Psoas muscle (tissue), 8 donors: ENCODE data around the gene ZBTB4. TPM values are rescaled to one million over a fixed set of nuclear protein-coding genes. Genes with fewer than 3 reads are reported as not detected.
A peak's percentile ranks its signal among the peaks of the same experiment; 100 is the strongest.

Experiments
- ATAC-seq, 4 donors: fragments of 200-7000 bp; cut with Tn5 transposase; one replicate each; pipeline ENCODE4 v1.9.1; 2020; ENCODE audit warnings: moderate library complexity in 3 of 4, mild to moderate bottlenecking in 2 of 4
- DNase-seq, 2 donors: peaks; one replicate each; pipeline ENCODE4 v3.0.0-alpha.2; 2020
- H3K27ac ChIP-seq: fragments of 200-600 bp; one replicate; pipeline ENCODE4 v1.8.0; 2022
- H3K27me3 ChIP-seq, 3 donors: fragments of 200-600 bp in 1 of 3; one replicate each; pipeline versions ENCODE4 v1.6.1 to v1.8.0; 2013 to 2022; ENCODE audit warnings: low read length in 2 of 3, mild to moderate bottlenecking in 2 of 3, moderate library complexity in 1 of 3; ENCODE audit not compliant: insufficient read depth in 3 of 3
- H3K36me3 ChIP-seq, 2 donors: fragments of 200-600 bp in 1 of 2; one replicate each; pipeline versions ENCODE4 v1.6.1 to v1.8.0; 2013 to 2022; ENCODE audit warnings: low read depth in 1 of 2, mild to moderate bottlenecking in 1 of 2, moderate library complexity in 1 of 2; ENCODE audit not compliant: insufficient read depth in 1 of 2
- H3K4me1 ChIP-seq: fragments of 200-600 bp; one replicate; pipeline ENCODE4 v1.8.0; 2022
- H3K4me3 ChIP-seq: fragments of 200-600 bp; one replicate; pipeline ENCODE4 v1.8.0; 2022; ENCODE audit warnings: mild to moderate bottlenecking
- H3K9me3 ChIP-seq: fragments of 200-600 bp; one replicate; pipeline ENCODE4 v1.8.0; 2022
- CTCF ChIP-seq: fragments of 200-600 bp; IDR thresholded peaks from one replicate; pipeline ENCODE4 v1.8.0; 2022; ENCODE audit warnings: antibody characterized with exemption
- WGBS, 3 donors: extraction: QIAGEN DNeasy Blood & Tissue Kit; methylation state at CpG; one replicate each; pipeline versions ENCODE4 v1.1.6 to v1.1.7; 2013; 5-methylcytosine and 5-hydroxymethylcytosine counted together
- intact Hi-C, 2 donors: fragments of 100-400 bp; cut with DNase I; formaldehyde crosslinking; loops; one replicate each; pipeline versions ENCODE4 v1.11.0 to v1.14.2; 2022
- long read RNA-seq, 2 donors: library from polyadenylated mRNA; unstranded; transcript quantifications; one replicate each; pipeline ENCODE4 v2.0.0, GENCODE V29; 2021
- polyA plus RNA-seq, 3 donors: library from polyadenylated mRNA; stranded (reverse); fragments of 200-250 nt; gene quantifications; one replicate each; pipeline ENCODE4 v1.2.3, GENCODE V29; 2013
- total RNA-seq, 4 donors: library from RNA; stranded (reverse); fragmentation: NEBNext Ultra II Directional in 2 of 4; extraction: Animal tissue kit (Norgen Biotek cat#: 25700) in 2 of 4; gene quantifications; one replicate each; pipeline versions ENCODE4 v1.2.1 to v1.2.4, GENCODE V29; 2021 to 2023
- donor health status: healthy with polysubstance abuse.
- donor health status: DM: no; HTN: no; CAD: no; lungs with moderate emphysema.
- donor health status: Bipolar disorder and iron deficiency.
- donor health status: healthy.
- donor health status: DM: yes; HTN: yes; CAD: no.
- donor health status: DM: no; HTN: no; CAD: no.
- donor health status: DM: no; HTN: no; CAD: no.
- donor health status: DM: yes; HTN: yes; CAD: no.

ZBTB4 gene
- 10 to 100 TPM; 29.3 to 43.2 (median 35.5) TPM for total RNA-seq
- polyA plus RNA-seq: 10 to 100 TPM; 10.3 to 20.2 (median 13.5) TPM
- long read RNA-seq, donor 1, partial matches to known transcripts: 0 of 14 reads
- long read RNA-seq, donor 1, other reads (novel, unspliced or antisense): 14 of 14 reads
- long read RNA-seq, donor 2, full-length matches to known transcripts: 10 of 68 reads
- long read RNA-seq, donor 2, partial matches to known transcripts: 11 of 68 reads
- long read RNA-seq, donor 2, other reads (novel, unspliced or antisense): 47 of 68 reads

- no peak for TF ChIP-seq CTCF
- peak; percentile 0 to 8 (median 2) for ATAC-seq
- peak within 1 kb of the TSS; percentile 97 for H3K4me3 ChIP-seq
- intact Hi-C loops: loop anchor here (2.0 to 5.0 kb wide), 5 partner anchors 35 to 743 kb away; partner anchors contain the start of genes CHRNB1 (in 1 of the 2) and FGF11 (in 1 of the 2)
- H3K9me3 ChIP-seq: no peaks in the 10 kb centered on the region
- H3K36me3 ChIP-seq: no peaks in the 10 kb centered on the region
- peak within 1 kb of the TSS; percentile 99 for H3K27ac ChIP-seq
- H3K27me3 ChIP-seq: no peaks in the 10 kb centered on the region
- peaks cover 59% of the 10 kb centered on the region for H3K4me1 ChIP-seq
- WGBS, 3 donors: 0 to 1% (median 1%) methylated on average over 39 to 92 of the region's 92 CpGs
- peak; percentile 72 to 85 for DNase-seq
Measured at GRCh38 chr17:7479213-7480088, at the start of gene ZBTB4. ZBTB4 (minus strand) TSS chr17:7479631; CDS start chr17:7466801, 12,830 bp downstream.

- Histone ChIP-seq H3K9me3 (peaks cover 12% of the 10 kb centered on the region), H3K4me1 (no peaks in the 10 kb centered on the region), H3K27ac (no peak overlapping the region), H3K36me3 (no peaks in the 10 kb centered on the region), H3K27me3 (no peaks in the 10 kb centered on the region), H3K4me3 (no peak overlapping the region)
- no peak for ATAC-seq
- no peak for TF ChIP-seq CTCF
- DNase-seq: no peak
- intact Hi-C loops: no loop called here
Measured at GRCh38 chr17:7528842-7529241, 49.4 kb upstream of the ZBTB4 start.

- intact Hi-C loops: no loop called here
- TF ChIP-seq CTCF: peak; percentile 33
- Histone ChIP-seq H3K27me3 (no peaks in the 10 kb centered on the region), H3K9me3 (no peaks in the 10 kb centered on the region), H3K27ac (no peak overlapping the region), H3K36me3 (no peaks in the 10 kb centered on the region), H3K4me3 (no peak overlapping the region), H3K4me1 (no peaks in the 10 kb centered on the region)
- ATAC-seq (peak in 3 of 4 donors; percentile 33 to 42 (median 37)), DNase-seq (no peak)
- 35 to 39% (median 37%) methylated on average over 10 of the region's 10 CpGs for WGBS, 3 donors
Measured at GRCh38 chr17:7523033-7523432, 43.6 kb upstream of the ZBTB4 start.

- ATAC-seq (no peak), DNase-seq (no peak)
- H3K27ac ChIP-seq: no peak overlapping the region
- intact Hi-C loops: loop anchor here in 1 of 2 donors (2.0 kb wide), 2 partner anchors 45 to 73 kb away; partner anchors contain the start of gene SENP3
- no peaks in the 10 kb centered on the region for H3K4me1 ChIP-seq
- H3K4me3 ChIP-seq: no peak overlapping the region
- H3K27me3 ChIP-seq: no peaks in the 10 kb centered on the region
- WGBS, 3 donors: 87 to 90% (median 89%) methylated on average over 13 of the region's 13 CpGs
- H3K9me3 ChIP-seq: no peaks in the 10 kb centered on the region
- no peak for TF ChIP-seq CTCF
- peaks cover 0 to 35% of the 10 kb centered on the region in 2 donors for H3K36me3 ChIP-seq
Measured at GRCh38 chr17:7515911-7516610, 36.6 kb upstream of the ZBTB4 start.
